Right kidney (tissue), 9 donors: ENCODE data around the gene SCUBE3.

Experiments used
- DNase-seq: peaks from one replicate; pipeline ENCODE4 v3.0.0-alpha.2; 2016
- long read RNA-seq, 8 donors: transcript quantifications; one replicate each; lab custom pipeline, GENCODE V29; 2026

Gene SCUBE3
- long read RNA-seq, donor 1, full-length matches to known transcripts = 1 of 8 reads
- long read RNA-seq, donor 1, partial matches to known transcripts = 7 of 8 reads
- long read RNA-seq, donor 1, other reads (novel, unspliced or antisense) = 0 of 8 reads
- long read RNA-seq, donor 2 = 0 reads
- long read RNA-seq, donor 3 = 0 reads
- long read RNA-seq, donor 4, full-length matches to known transcripts = 1 of 1 reads
- long read RNA-seq, donor 4, partial matches to known transcripts = 0 of 1 reads
- long read RNA-seq, donor 4, other reads (novel, unspliced or antisense) = 0 of 1 reads
- long read RNA-seq, donor 5, full-length matches to known transcripts = 1 of 1 reads
- long read RNA-seq, donor 5, partial matches to known transcripts = 0 of 1 reads
- long read RNA-seq, donor 5, other reads (novel, unspliced or antisense) = 0 of 1 reads
- long read RNA-seq, donor 6, full-length matches to known transcripts = 1 of 1 reads
- long read RNA-seq, donor 6, partial matches to known transcripts = 0 of 1 reads
- long read RNA-seq, donor 6, other reads (novel, unspliced or antisense) = 0 of 1 reads
- long read RNA-seq, donor 7, full-length matches to known transcripts = 2 of 31 reads
- long read RNA-seq, donor 7, partial matches to known transcripts = 29 of 31 reads
- long read RNA-seq, donor 7, other reads (novel, unspliced or antisense) = 0 of 31 reads
- long read RNA-seq, donor 8, full-length matches to known transcripts = 2 of 2 reads
- long read RNA-seq, donor 8, partial matches to known transcripts = 0 of 2 reads
- long read RNA-seq, donor 8, other reads (novel, unspliced or antisense) = 0 of 2 reads

DNA sequence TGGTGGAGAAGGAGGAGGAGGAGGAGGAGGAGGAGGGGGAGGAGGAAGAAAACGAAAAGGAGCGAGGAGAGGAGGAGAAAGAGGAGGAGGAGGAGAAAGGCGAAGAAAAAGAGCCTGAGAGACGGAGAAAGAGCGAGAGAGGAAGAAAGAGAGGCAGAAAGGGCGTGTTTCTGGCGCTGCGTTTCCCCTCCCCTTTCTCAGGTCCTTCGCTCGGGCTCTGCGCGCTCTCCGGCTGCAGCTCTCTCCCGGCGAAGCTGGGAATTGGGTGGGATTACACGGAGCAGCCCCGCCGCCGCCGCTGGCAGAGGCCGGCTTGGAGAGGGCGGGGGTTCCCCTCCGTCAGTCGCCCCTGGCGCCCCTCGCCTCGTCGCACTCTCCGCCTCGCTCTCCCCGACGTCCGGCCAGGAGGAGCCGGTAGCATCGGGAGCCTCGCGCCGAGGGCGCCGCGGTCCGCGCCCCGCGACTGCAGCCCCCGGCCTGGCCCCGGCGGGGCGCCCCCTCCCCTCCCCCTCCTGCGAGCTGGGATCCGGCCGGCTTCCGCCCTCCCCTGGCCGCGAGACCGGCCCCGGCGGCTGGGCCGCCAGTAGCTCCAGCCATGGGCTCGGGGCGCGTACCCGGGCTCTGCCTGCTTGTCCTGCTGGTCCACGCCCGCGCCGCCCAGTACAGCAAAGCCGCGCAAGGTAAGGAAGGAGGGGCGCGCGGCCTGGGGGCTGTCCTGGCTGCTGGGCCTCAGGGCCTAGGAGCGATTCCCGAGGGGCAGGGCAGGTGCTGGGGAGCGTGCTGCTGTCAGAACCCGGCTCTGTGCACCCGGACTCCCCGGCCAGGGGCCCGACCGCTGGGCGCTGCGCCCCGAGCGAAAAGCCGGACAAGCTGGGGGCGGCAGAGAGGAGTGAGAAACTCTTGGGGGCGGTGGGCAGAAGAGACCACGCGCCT lies at the start of gene SCUBE3:
Gene SCUBE3, plus strand, starts transcription at position 133 of the 933 bp plus-strand sequence. Its CDS starts 463 bp downstream, at position 596.
- peak; percentile 85 for DNase-seq

- DNase-seq = no peak
Observed at GRCh38 chr6:35164277-35164676, 49.5 kb upstream of the SCUBE3 start.

- no peak for DNase-seq
Observed at GRCh38 chr6:35164868-35165267, 48.9 kb upstream of the SCUBE3 start.

DNA sequence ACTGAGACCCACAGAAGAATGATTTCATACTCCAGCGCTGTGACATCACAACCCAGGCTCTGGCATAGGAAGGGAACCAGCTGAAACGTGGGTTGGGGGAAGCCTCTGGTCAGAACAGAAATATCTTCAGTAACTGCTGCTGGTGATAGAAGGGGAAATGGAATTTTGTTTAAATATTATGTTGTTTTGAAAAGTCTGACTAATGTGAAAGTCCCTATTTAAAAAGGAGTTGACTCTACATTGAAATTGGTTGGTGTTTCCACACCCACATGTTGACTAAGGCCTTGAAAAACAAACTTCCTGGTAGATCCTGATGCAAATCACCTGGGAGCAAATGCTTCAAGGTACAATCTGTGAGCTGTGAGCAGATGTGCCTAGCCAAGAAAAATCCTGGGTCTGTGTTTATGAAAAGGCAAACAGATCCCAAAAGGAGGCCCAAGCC lies 48.1 kb upstream of the SCUBE3 start:
- no peak for DNase-seq

GRCh38 chr6:35166116-35166515 lies 47.6 kb upstream of the SCUBE3 start:
- no peak for DNase-seq

GRCh38 chr6:35166520-35166919 lies 47.2 kb upstream of the SCUBE3 start:
- DNase-seq = no peak

GRCh38 chr6:35167505-35167904 lies 46.3 kb upstream of the SCUBE3 start:
- no peak for DNase-seq

- peak; percentile 52 for DNase-seq
Observed at GRCh38 chr6:35168461-35168861, 45.3 kb upstream of the SCUBE3 start.

GRCh38 chr6:35170166-35170565 lies 43.6 kb upstream of the SCUBE3 start:
- no peak for DNase-seq

DNA sequence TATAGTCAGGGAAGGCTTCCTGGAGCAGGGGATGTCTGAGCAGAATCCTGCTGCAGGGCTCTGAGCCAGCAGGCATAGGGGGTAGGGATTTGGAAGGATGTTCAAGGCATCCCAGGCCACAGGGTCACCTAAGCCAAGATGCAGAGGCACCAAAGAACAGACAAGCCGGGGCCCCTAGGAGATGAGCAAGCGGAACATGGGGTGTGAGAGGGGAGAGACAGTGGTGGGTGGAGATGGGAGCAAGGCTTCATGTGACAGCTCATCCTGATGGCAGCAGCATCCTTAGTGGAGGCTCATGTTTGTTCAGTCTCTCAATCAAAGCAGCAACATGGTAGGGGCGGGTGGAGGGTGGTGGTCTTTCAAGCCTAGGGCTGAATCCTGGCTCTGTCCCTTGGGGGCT lies 42.9 kb upstream of the SCUBE3 start:
- no peak for DNase-seq

DNA sequence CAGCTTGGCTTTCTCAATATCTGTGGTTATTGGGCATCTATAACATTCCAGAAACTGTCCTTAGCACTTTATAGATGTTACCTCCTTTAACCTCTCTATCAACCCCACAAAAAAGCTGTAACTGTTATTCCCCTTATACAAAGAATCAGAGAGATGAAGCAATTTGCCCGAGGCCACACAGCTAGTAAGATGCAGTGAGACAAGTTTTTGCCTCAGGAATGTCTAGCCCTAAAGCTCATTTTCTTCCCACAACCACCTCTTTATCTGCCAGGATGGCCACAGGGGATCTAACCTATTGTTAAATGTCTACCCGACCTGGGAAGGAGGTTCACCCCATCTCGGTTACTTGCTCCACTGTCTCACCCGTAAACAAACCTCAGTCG lies 40.7 kb upstream of the SCUBE3 start:
- DNase-seq = no peak

- no peak for DNase-seq
Observed at GRCh38 chr6:35173427-35174087, 40.2 kb upstream of the SCUBE3 start.

DNA sequence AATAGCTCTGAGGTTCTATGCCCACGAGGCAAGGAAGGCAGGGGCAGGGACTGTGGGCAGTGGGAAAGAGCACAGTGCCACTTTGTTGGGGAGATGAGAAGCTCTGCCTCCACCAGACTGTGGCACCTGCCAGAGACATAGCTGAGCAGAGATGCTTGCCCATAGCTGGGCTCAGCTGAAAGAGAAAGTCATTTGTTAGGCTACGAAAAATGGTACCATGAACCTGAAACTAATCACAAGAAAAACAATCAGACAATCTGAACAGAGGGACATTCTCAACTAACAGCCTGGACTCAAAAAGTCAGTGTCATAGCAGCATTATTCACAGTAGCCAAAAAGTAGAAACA lies 39.7 kb upstream of the SCUBE3 start:
- no peak for DNase-seq

GRCh38 chr6:35174501-35174900 lies 39.3 kb upstream of the SCUBE3 start:
- no peak for DNase-seq

GRCh38 chr6:35176301-35177024 lies 37.3 kb upstream of the SCUBE3 start:
- no peak for DNase-seq

DNA sequence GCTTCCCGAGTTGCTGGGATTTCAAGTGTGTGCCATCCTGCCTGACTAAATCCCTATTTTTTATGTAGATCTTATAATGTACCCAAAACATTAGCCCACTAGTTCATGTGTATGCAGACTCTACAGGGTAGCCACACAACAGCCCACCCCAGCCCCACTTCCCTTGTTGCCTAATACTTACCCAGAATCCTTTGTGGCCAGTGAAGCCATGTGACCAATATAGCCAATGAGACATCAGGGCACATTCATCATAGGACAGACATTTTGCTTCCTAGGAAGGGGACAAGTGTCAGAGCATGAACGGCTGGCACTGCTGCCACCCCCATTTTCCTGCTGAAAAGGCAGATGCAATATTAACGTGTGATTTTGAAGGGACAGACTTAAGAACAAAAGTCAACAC lies 36.6 kb upstream of the SCUBE3 start:
- no peak for DNase-seq

GRCh38 chr6:35177596-35177995 lies 36.2 kb upstream of the SCUBE3 start:
- no peak for DNase-seq

DNA sequence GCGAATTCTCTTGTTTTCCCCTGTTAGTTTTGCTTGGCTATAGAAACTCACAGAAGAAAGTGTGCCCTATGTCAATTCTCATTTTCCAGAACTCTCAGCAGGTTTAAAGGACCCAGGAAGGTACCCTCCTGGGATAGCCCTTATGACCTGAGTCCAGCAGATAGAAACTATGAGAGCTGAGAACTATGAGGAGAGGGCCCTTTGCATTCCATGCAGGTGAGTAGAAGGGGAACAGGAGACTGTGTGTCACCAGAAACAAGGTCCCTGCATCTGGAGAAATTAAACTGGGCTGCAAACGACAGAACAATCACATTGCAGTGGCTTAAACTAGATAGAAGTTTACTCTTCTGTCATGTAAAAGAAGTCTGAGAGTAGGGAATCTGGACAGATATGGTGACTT lies 35.7 kb upstream of the SCUBE3 start:
- no peak for DNase-seq

DNA sequence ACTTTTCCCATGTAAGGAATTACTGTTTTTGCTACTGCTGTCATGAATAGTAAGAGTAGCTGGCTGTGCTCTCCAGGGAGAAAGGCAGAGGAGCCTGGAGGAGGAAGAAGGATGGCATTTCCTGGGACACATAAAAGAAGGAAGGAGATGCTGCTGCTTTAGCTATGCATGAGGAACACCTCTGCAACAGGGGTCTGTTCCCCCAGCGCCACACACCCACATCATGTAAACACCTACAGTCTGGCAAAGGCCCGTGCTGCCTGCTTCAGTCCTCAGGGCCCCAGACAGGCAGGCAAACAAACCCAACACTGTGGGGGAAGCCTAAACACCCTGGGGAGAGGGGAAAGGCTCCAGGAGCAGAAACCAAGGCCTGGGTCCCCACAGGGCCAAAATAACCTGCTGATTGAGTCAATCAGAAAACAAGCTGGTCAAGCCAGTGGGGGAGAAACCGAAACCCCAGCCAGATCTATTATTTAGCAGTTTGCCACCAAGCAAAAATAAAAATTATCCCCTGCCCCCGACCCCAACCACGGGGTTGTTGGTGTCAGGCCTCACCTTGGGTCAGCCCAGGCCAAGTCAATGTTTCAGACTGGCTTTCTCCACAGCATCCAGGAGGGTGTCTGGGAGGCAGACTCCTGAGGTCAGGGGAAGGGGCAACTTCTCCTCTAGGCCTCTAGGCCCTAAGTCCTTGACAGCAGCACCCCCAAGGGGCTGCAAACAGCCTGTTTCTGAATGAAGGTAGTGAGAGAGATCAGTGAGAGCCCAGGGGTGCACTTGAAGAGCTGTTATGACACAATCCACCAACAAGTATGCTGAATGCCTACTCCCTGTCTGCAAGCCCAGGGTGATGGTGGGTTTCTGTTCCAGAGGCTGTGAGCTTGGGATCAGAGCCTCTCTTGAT lies 34.6 kb upstream of the SCUBE3 start:
- no peak for DNase-seq

- no peak for DNase-seq
Observed at GRCh38 chr6:35179901-35180535, 33.7 kb upstream of the SCUBE3 start.
